Osteoblast (primary cell): ENCODE results near the gene DOCK10. TPM values are rescaled to one million over a fixed set of nuclear protein-coding genes. Genes with fewer than 3 reads are reported as not detected.

Experiments
- DNase-seq: peaks from one replicate; pipeline ENCODE4 v3.0.0; 2011; ENCODE audit warnings: low spot score, mixed read lengths; ENCODE audit not compliant: insufficient read length; ENCODE audit errors: missing footprints
- H2AFZ ChIP-seq: 2 replicates; pipeline ENCODE4 v1.6.0; 2011; ENCODE audit warnings: mild to moderate bottlenecking, low read length
- H3K27ac ChIP-seq: 2 replicates; pipeline ENCODE4 v1.5.1; 2011; ENCODE audit warnings: mild to moderate bottlenecking, low read depth, low read length, moderate library complexity
- H3K27me3 ChIP-seq: 2 replicates; pipeline ENCODE4 v1.6.0; 2012; ENCODE audit warnings: mild to moderate bottlenecking, control low read depth, inconsistent platforms, low read length, moderate library complexity; ENCODE audit not compliant: insufficient read depth
- H3K36me3 ChIP-seq: 2 replicates; pipeline ENCODE4 v1.5.1; 2011; ENCODE audit warnings: mild to moderate bottlenecking, low read length, control low read depth, moderate library complexity; ENCODE audit not compliant: insufficient read depth
- H3K4me1 ChIP-seq: 2 replicates; pipeline ENCODE4 v1.5.1; 2011; ENCODE audit warnings: mild to moderate bottlenecking, low read length, control low read depth, moderate library complexity; ENCODE audit not compliant: insufficient read depth
- H3K4me2 ChIP-seq: 2 replicates; pipeline ENCODE4 v1.6.0; 2011; ENCODE audit warnings: mild to moderate bottlenecking, low read length; ENCODE audit not compliant: insufficient read depth
- H3K4me3 ChIP-seq: fragments of 200-600 bp; sonication (generic); 3 replicates; pipeline ENCODE4 v1.5.1; 2012; ENCODE audit warnings: mild to moderate bottlenecking, low read length, inconsistent platforms; ENCODE audit not compliant: insufficient read depth
- H3K79me2 ChIP-seq: 2 replicates; pipeline ENCODE4 v1.6.0; 2012; ENCODE audit warnings: mild to moderate bottlenecking, low read length, control low read depth, inconsistent platforms; ENCODE audit not compliant: insufficient read depth
- H3K9me3 ChIP-seq: 2 replicates; pipeline ENCODE4 v1.5.1; 2011; ENCODE audit warnings: low read depth, low read length, control low read depth
- H4K20me1 ChIP-seq: 2 replicates; pipeline ENCODE4 v1.6.0; 2012; ENCODE audit warnings: mild to moderate bottlenecking, low read length, control low read depth; ENCODE audit not compliant: insufficient read depth
- CTCF ChIP-seq: IDR thresholded peaks from 2 replicates; pipeline ENCODE4 v1.5.1; 2011; ENCODE audit warnings: mild to moderate bottlenecking, low read depth, low read length, moderate library complexity; ENCODE audit errors: extremely low read depth
- total RNA-seq: library from RNA; depleted of rRNA; stranded (reverse); fragments of >200 nt; gene quantifications from 2 replicates; pipeline ENCODE4 v1.2.3, GENCODE V29; 2012

DOCK10 gene
- total RNA-seq, 1 donor = 33.3 TPM

GRCh38 chr2:225070811-225071210, 28.5 kb upstream of the DOCK10 start:
- TF ChIP-seq CTCF = no peak
- Histone ChIP-seq H3K36me3 (no peaks in the 10 kb centered on the region), H3K27ac (no peak overlapping the region), H3K4me2 (no peak overlapping the region), H3K4me1 (peaks cover under 1% of the 10 kb centered on the region), H2AFZ (no peak overlapping the region), H3K79me2 (no peaks in the 10 kb centered on the region), H3K9me3 (no peaks in the 10 kb centered on the region), H3K4me3 (no peak overlapping the region), H4K20me1 (no peaks in the 10 kb centered on the region), H3K27me3 (no peaks in the 10 kb centered on the region)
- no peak for DNase-seq

- no peaks in the 10 kb centered on the region for H3K36me3 ChIP-seq
- H3K27me3 ChIP-seq = no peaks in the 10 kb centered on the region
- no peaks in the 10 kb centered on the region for H3K9me3 ChIP-seq
- no peak for TF ChIP-seq CTCF
- no peak overlapping the region for H3K27ac ChIP-seq
- H3K4me3 ChIP-seq = no peak overlapping the region
- H3K79me2 ChIP-seq = no peaks in the 10 kb centered on the region
- H3K4me1 ChIP-seq = no peaks in the 10 kb centered on the region
- H3K4me2 ChIP-seq = no peak overlapping the region
- H2AFZ ChIP-seq = peak overlapping the region; percentile 24
- no peak for DNase-seq
- no peaks in the 10 kb centered on the region for H4K20me1 ChIP-seq
Measured at GRCh38 chr2:225069966-225070365, 27.7 kb upstream of the DOCK10 start.

GRCh38 chr2:225069477-225069876, 27.2 kb upstream of the DOCK10 start:
- H2AFZ ChIP-seq = no peak overlapping the region
- no peaks in the 10 kb centered on the region for H3K4me1 ChIP-seq
- no peaks in the 10 kb centered on the region for H4K20me1 ChIP-seq
- no peak overlapping the region for H3K27ac ChIP-seq
- H3K4me2 ChIP-seq = no peak overlapping the region
- no peaks in the 10 kb centered on the region for H3K27me3 ChIP-seq
- no peak for TF ChIP-seq CTCF
- H3K36me3 ChIP-seq = no peaks in the 10 kb centered on the region
- H3K4me3 ChIP-seq = no peak overlapping the region
- H3K79me2 ChIP-seq = no peaks in the 10 kb centered on the region
- DNase-seq = no peak
- no peaks in the 10 kb centered on the region for H3K9me3 ChIP-seq

- Histone ChIP-seq H4K20me1 (no peaks in the 10 kb centered on the region), H3K36me3 (no peaks in the 10 kb centered on the region), H3K9me3 (no peaks in the 10 kb centered on the region), H3K4me2 (no peak overlapping the region), H3K4me1 (no peaks in the 10 kb centered on the region), H3K79me2 (no peaks in the 10 kb centered on the region), H2AFZ (no peak overlapping the region), H3K4me3 (no peak overlapping the region), H3K27ac (no peak overlapping the region), H3K27me3 (no peaks in the 10 kb centered on the region)
- no peak for DNase-seq
- TF ChIP-seq CTCF = no peak
Measured at GRCh38 chr2:225065882-225066281, 23.6 kb upstream of the DOCK10 start.
